Stomach (tissue), 9 donors: ENCODE data around the gene ATXN1. TPM values are rescaled to one million over a fixed set of nuclear protein-coding genes. Genes with fewer than 3 reads are reported as not detected.

Source experiments
- DNase-seq, 2 donors: peaks; one replicate each; pipeline versions ENCODE4 v3.0.0 to v3.0.0-alpha.2; 2013 to 2019
- H3K27ac ChIP-seq, 5 donors: fragments of 200-600 bp in 4 of 5; sonication (generic) in 4 of 5; one replicate each; pipeline ENCODE4 v1.5.1; 2013 to 2019; ENCODE audit warnings: mild to moderate bottlenecking in 1 of 5, moderate library complexity in 1 of 5
- H3K27me3 ChIP-seq, 3 donors: fragments of 200-600 bp; sonication (generic); one replicate each; pipeline ENCODE4 v1.5.1; 2017 to 2019; ENCODE audit warnings: mixed run types in 1 of 3
- H3K36me3 ChIP-seq, 4 donors: fragments of 200-600 bp; sonication (generic); 1 replicate in 3 of 4; 2 replicates in 1 of 4; pipeline ENCODE4 v1.5.1; 2016 to 2019
- H3K4me1 ChIP-seq, 4 donors: fragments of 200-600 bp; sonication (generic); one replicate each; pipeline ENCODE4 v1.5.1; 2016 to 2019
- H3K4me3 ChIP-seq, 4 donors: fragments of 200-600 bp; sonication (generic) in 3 of 4; one replicate each; pipeline ENCODE4 v1.5.1; 2016 to 2019; ENCODE audit warnings: mild to moderate bottlenecking in 1 of 4
- H3K9me3 ChIP-seq, 4 donors: fragments of 200-600 bp; sonication (generic); one replicate each; pipeline ENCODE4 v1.5.1; 2016 to 2019
- CTCF ChIP-seq, 7 experiments: fragments of 450-650 bp in 4 of 7; fragments of 200-600 bp in 3 of 7; sonication (generic) in 3 of 7; IDR thresholded peaks; one replicate each; pipeline ENCODE4 v1.5.1; 2016 to 2019; ENCODE audit warnings: antibody characterized with exemption in 7 of 7, control low read depth in 2 of 7, mild to moderate bottlenecking in 1 of 7
- EP300 ChIP-seq: sonication (generic); formaldehyde crosslinking; IDR thresholded peaks from one replicate; pipeline ENCODE4 v1.6.1; 2017; ENCODE audit warnings: antibody characterized with exemption
- POLR2A ChIP-seq, 4 donors: fragments of 450-650 bp; IDR thresholded peaks; one replicate each; pipeline ENCODE4 v1.6.1; 2016; ENCODE audit warnings: antibody characterized with exemption in 4 of 4, control low read depth in 2 of 4, mild to moderate bottlenecking in 1 of 4, moderate library complexity in 1 of 4
- POLR2AphosphoS5 ChIP-seq, 3 donors: sonication (generic); formaldehyde crosslinking; IDR thresholded peaks; one replicate each; pipeline ENCODE4 v1.6.1; 2016; ENCODE audit warnings: antibody characterized with exemption in 3 of 3
- WGBS, 5 donors: extraction: QIAGEN DNeasy Blood & Tissue Kit in 3 of 5; methylation state at CpG; one replicate each; pipeline versions ENCODE4 v1.1.5 to v1.1.7; 2013 to 2018; 5-methylcytosine and 5-hydroxymethylcytosine counted together
- intact Hi-C: fragments of 100-400 bp; cut with DNase I; formaldehyde crosslinking; loops from one replicate; pipeline ENCODE4 v1.15.1; 2023; ENCODE audit warnings: low total_unique reads
- polyA plus RNA-seq, 3 donors: library from polyadenylated mRNA; stranded (reverse); fragments of 200-250 nt; gene quantifications; one replicate each; pipeline ENCODE4 v1.2.3, GENCODE V29; 2013
- total RNA-seq, 5 donors: library from RNA; depleted of rRNA; stranded (reverse); fragments of >200 nt; gene quantifications; one replicate each; pipeline versions ENCODE4 v1.1.0 to v1.2.3, GENCODE V29; 2014 to 2016
- donor health status: healthy with polysubstance abuse.
- donor health status: Bipolar disorder and iron deficiency.
- donor health status: healthy.

Gene ATXN1
- total and polyA plus RNA-seq, 8 donors = 5.2 to 106 (median 39.0) TPM

- no peak for DNase-seq
- Histone ChIP-seq H3K9me3 (no peaks in the 10 kb centered on the region), H3K27me3 (no peaks in the 10 kb centered on the region), H3K36me3 (no peaks in the 10 kb centered on the region), H3K4me3 (no peak overlapping the region), H3K4me1 (peaks cover 15 to 56% (median 45%) of the 10 kb centered on the region in 4 donors), H3K27ac (peak overlapping the region in 3 of 5 donors; percentile 7 to 54 (median 50))
- TF ChIP-seq CTCF (IDR thresholded peaks at IDR 0.05) = no peak
- TF ChIP-seq POLR2A (IDR thresholded peaks at IDR 0.05) = no peak
- TF ChIP-seq POLR2AphosphoS5 (IDR thresholded peaks at IDR 0.05) = no peak
- TF ChIP-seq EP300 = no peak
- WGBS, 5 donors = 82 to 95% (median 95%) methylated on average over 9 of the region's 9 CpGs
- intact Hi-C loops = no loop called here
Measured at GRCh38 chr6:16717275-16717942, 43.9 kb downstream of the ATXN1 start.

DNA sequence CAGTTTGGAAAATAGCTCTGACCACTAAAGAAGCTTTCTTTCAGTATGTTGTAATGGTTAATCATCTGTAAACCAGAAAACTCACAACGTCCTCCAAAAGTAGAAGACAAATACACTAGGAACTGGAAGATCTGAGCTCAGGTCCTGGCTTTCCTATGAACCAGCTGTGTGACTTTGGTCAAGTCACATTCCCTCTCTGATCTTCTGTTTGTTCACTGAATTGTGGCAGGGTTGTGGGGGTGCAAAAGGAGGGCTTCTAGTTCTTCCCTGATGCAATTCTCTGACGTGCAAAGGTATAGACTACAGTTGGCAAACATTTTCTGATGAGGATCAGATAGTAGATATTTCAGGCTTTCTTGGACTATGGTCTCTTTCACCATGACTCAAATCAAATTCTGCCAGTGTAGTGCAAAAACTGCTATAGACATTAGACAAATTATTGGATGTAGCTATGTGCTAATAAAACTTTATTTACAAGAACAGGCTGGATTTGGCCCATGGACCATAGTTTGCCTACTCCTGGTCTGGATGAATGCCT is 44.9 kb downstream of the ATXN1 start:
- H3K27ac ChIP-seq = peak overlapping the region in 2 of 5 donors; percentile 50 to 54
- 54 to 76% (median 69%) methylated on average over 2 of the region's 2 CpGs for WGBS, 5 donors
- no peak for DNase-seq
- H3K9me3 ChIP-seq = no peaks in the 10 kb centered on the region
- no peak overlapping the region for H3K4me3 ChIP-seq
- no peaks in the 10 kb centered on the region for H3K36me3 ChIP-seq
- TF ChIP-seq POLR2A (IDR thresholded peaks at IDR 0.05) (no peak), EP300 (no peak), CTCF (IDR thresholded peaks at IDR 0.05) (no peak), POLR2AphosphoS5 (IDR thresholded peaks at IDR 0.05) (no peak)
- intact Hi-C loops = no loop called here
- H3K4me1 ChIP-seq = peaks cover 15 to 56% (median 43%) of the 10 kb centered on the region in 4 donors
- H3K27me3 ChIP-seq = no peaks in the 10 kb centered on the region

- Histone ChIP-seq H3K27ac (peak overlapping the region in 4 of 5 donors; percentile 64 to 83 (median 77)), H3K36me3 (no peaks in the 10 kb centered on the region), H3K4me1 (peaks cover 9 to 52% (median 32%) of the 10 kb centered on the region in 4 donors), H3K27me3 (no peaks in the 10 kb centered on the region), H3K9me3 (no peaks in the 10 kb centered on the region), H3K4me3 (no peak overlapping the region)
- no peak for DNase-seq
- TF ChIP-seq EP300 (no peak), CTCF (IDR thresholded peaks at IDR 0.05) (peak in 1 of 7 experiments; percentile 2)
- intact Hi-C loops = no loop called here
- 88 to 94% (median 90%) methylated on average over 9 of the region's 9 CpGs for WGBS, 5 donors
Measured at GRCh38 chr6:16713597-16713996, 47.7 kb downstream of the ATXN1 start.

GRCh38 chr6:16712931-16713484 is 48.3 kb downstream of the ATXN1 start:
- peak overlapping the region in 4 of 5 donors; percentile 64 to 83 (median 77) for H3K27ac ChIP-seq
- H3K27me3 ChIP-seq = no peaks in the 10 kb centered on the region
- H3K4me1 ChIP-seq = peaks cover 9 to 46% (median 29%) of the 10 kb centered on the region in 4 donors
- H3K36me3 ChIP-seq = no peaks in the 10 kb centered on the region
- peak in 1 of 2 donors; percentile 56 for DNase-seq
- no peak overlapping the region for H3K4me3 ChIP-seq
- intact Hi-C loops = no loop called here
- WGBS, 5 donors = 51 to 68% (median 55%) methylated on average over 7 of the region's 7 CpGs
- TF ChIP-seq EP300 (no peak), CTCF (IDR thresholded peaks at IDR 0.05) (no peak), POLR2AphosphoS5 (IDR thresholded peaks at IDR 0.05) (peak in 2 of 3 donors; percentile 66 to 83), POLR2A (IDR thresholded peaks at IDR 0.05) (no peak)
- H3K9me3 ChIP-seq = no peaks in the 10 kb centered on the region
